KMS-11 (cell line): ENCODE data around the gene TSC22D4.
A peak's percentile ranks its signal among the peaks of the same experiment; 100 is the strongest.
"Not testable (repeated sequence)": the region's sequence is repeated elsewhere in the genome, so short reads cannot be mapped to it uniquely, and the experiment has no call there.

Source experiments
- H2AFZ ChIP-seq: fragments of 200-600 bp; sonication (generic); 2 replicates; pipeline ENCODE4 v1.6.1; 2016; ENCODE audit warnings: antibody characterized with exemption, mixed run types, low read depth
- H3K27ac ChIP-seq: fragments of 200-600 bp; sonication (generic); 2 replicates; pipeline ENCODE4 v1.6.1; 2016; ENCODE audit warnings: mild to moderate bottlenecking, mixed run types
- H3K27me3 ChIP-seq: fragments of 200-600 bp; sonication (generic); 2 replicates; pipeline ENCODE4 v1.6.1; 2017; ENCODE audit warnings: mild to moderate bottlenecking, low read depth, mixed run types, moderate library complexity; ENCODE audit not compliant: insufficient read depth
- H3K36me3 ChIP-seq: fragments of 200-600 bp; sonication (generic); 2 replicates; pipeline ENCODE4 v1.6.1; 2017; ENCODE audit warnings: mild to moderate bottlenecking, mixed run types; ENCODE audit not compliant: insufficient read depth
- H3K4me1 ChIP-seq: fragments of 200-600 bp; sonication (generic); 2 replicates; pipeline ENCODE4 v1.6.1; 2016; ENCODE audit warnings: mild to moderate bottlenecking, low read depth, mixed run types; ENCODE audit not compliant: poor library complexity, severe bottlenecking
- H3K4me2 ChIP-seq: fragments of 200-600 bp; sonication (generic); 2 replicates; pipeline ENCODE4 v1.7.0; 2016; ENCODE audit warnings: mild to moderate bottlenecking, mixed run types
- H3K4me3 ChIP-seq: fragments of 200-600 bp; sonication (generic); IDR thresholded peaks from 2 replicates; pipeline ENCODE4 v1.6.1; 2017; ENCODE audit warnings: low read depth, low read length, mixed read lengths; ENCODE audit not compliant: insufficient read depth
- H3K79me2 ChIP-seq: fragments of 200-600 bp; sonication (generic); 2 replicates; pipeline ENCODE4 v1.6.1; 2016; ENCODE audit warnings: low read depth, mixed run types; ENCODE audit not compliant: insufficient read depth
- H3K9ac ChIP-seq: fragments of 200-600 bp; sonication (generic); 2 replicates; pipeline ENCODE4 v1.6.1; 2016; ENCODE audit warnings: mild to moderate bottlenecking, mixed run types
- H4K20me1 ChIP-seq: fragments of 200-600 bp; sonication (generic); 2 replicates; pipeline ENCODE4 v1.6.1; 2016; ENCODE audit warnings: mild to moderate bottlenecking, mixed run types; ENCODE audit not compliant: insufficient read depth
- CTCF ChIP-seq: fragments of 200-600 bp; sonication (generic); conservative IDR thresholded peaks from 2 replicates; pipeline ENCODE4 v1.6.1; 2017; ENCODE audit warnings: low read depth, mild to moderate bottlenecking, antibody characterized with exemption, low read length, moderate library complexity, mixed read lengths

The TSC22D4 gene

GRCh38 chr7:100478958-100479660 lies at the start of gene TSC22D4:
Gene TSC22D4 (minus strand): TSS chr7:100479214. CDS start chr7:100478038, 1,176 bp downstream.
- no peaks in the 10 kb centered on the region for H4K20me1 ChIP-seq
- peaks cover 38% of the 10 kb centered on the region for H3K4me1 ChIP-seq
- H3K36me3 ChIP-seq, result no peaks in the 10 kb centered on the region; the same call in 1 of the 2 replicates
- peak within 1 kb of the TSS; percentile 38 for H2AFZ ChIP-seq
- H3K4me2 ChIP-seq, result peak within 1 kb of the TSS; percentile 67
- no peak for TF ChIP-seq CTCF
- H3K27me3 ChIP-seq, result no peaks in the 10 kb centered on the region; the same call in 1 of the 2 replicates
- H3K9ac ChIP-seq, result peak within 1 kb of the TSS; percentile 64
- H3K27ac ChIP-seq, result peak within 1 kb of the TSS; percentile 34
- peaks cover 25% of the 10 kb centered on the region for H3K79me2 ChIP-seq
- no peak within 1 kb of the TSS for H3K4me3 ChIP-seq

DNA sequence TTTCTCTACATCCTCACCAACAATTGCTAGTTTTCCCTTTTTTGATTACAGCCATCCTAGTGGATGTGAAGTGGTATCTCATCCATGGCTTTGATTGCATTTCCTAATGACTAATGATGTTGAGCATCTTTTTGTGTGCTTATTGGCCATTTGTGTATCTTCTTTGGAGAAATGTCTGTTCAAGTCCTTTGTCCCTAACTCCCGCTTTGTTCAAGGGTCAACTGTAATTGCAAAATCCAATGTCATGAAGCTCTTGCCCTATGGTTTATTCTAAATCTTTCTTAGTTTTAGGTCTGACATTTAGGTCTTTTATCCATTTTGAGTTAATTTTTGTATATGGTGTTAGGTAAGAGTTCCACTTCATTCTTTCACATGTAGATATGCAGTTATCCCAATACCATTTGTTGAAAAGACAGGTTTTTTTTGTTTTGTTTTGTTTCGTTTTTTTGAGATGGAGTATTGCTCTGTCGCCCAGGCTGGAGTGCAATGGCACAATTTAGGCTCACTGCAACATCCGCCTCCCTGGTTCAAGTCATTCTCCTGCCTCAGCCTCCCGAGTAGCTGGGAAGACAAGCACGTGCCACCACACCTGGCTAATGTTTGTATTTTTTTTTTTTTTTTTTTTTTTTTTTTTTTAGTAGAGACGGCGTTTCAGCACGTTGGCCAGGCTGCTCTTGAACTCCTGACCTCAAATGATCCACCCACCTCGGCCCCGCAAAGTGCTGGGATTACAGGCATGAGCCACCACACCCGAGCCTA lies 49.3 kb upstream of the TSC22D4 start:
- not testable (repeated sequence) for H3K27ac ChIP-seq, H3K36me3 ChIP-seq, H4K20me1 ChIP-seq, H3K9ac ChIP-seq, H3K4me3 ChIP-seq, H3K4me2 ChIP-seq, H2AFZ ChIP-seq, H3K79me2 ChIP-seq, H3K27me3 ChIP-seq
- H3K4me1 ChIP-seq, result peaks cover 18% of the 10 kb centered on the region

DNA sequence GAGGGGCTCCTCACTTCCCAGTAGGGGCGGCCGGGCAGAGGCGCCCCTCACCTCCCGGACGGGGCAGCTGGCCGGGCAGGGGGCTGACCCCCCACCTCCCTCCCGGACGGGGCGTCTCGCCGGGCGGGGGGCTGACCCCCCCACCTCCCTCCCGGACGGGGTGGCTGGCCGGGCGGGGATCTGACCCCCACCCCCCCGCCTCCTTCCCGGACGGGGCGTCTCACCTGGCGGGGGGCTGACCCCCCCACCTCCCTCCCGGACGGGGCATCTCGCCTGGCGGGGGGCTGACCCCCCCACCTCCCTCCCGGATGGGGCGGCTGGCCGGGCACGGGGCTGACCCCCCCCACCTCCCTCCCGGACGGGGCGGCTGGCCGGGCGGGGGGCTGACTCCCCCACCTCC lies 44.2 kb upstream of the TSC22D4 start:
- not testable (repeated sequence) for H3K9ac ChIP-seq, H3K36me3 ChIP-seq, H3K79me2 ChIP-seq, H3K4me2 ChIP-seq, H2AFZ ChIP-seq, H3K27me3 ChIP-seq, H3K4me3 ChIP-seq, H4K20me1 ChIP-seq, H3K27ac ChIP-seq
- H3K4me1 ChIP-seq, result peaks cover 12% of the 10 kb centered on the region

GRCh38 chr7:100521909-100522593 lies 43.0 kb upstream of the TSC22D4 start:
- not testable (repeated sequence) for H3K27me3 ChIP-seq, H4K20me1 ChIP-seq, H3K4me2 ChIP-seq, H3K9ac ChIP-seq, H2AFZ ChIP-seq, H3K4me1 ChIP-seq, H3K79me2 ChIP-seq, H3K27ac ChIP-seq, H3K4me3 ChIP-seq, H3K36me3 ChIP-seq

- H3K36me3 ChIP-seq, result no peaks in the 10 kb centered on the region
- no peaks in the 10 kb centered on the region for H3K79me2 ChIP-seq
- no peak overlapping the region for H3K9ac ChIP-seq
- no peak overlapping the region for H3K4me2 ChIP-seq
- H3K27ac ChIP-seq, result no peak overlapping the region
- H3K27me3 ChIP-seq, result no peaks in the 10 kb centered on the region
- TF ChIP-seq CTCF, result no peak
- H4K20me1 ChIP-seq, result no peaks in the 10 kb centered on the region
- H3K4me3 ChIP-seq, result no peak overlapping the region
- H3K4me1 ChIP-seq, result peaks cover 14% of the 10 kb centered on the region
- H2AFZ ChIP-seq, result no peak overlapping the region
Measured at GRCh38 chr7:100521076-100521475, 42.1 kb upstream of the TSC22D4 start.
